ENCODE measurements around the gene BACH2. TPM values are rescaled to one million over a fixed set of nuclear protein-coding genes. Genes with fewer than 3 reads are reported as not detected.

BACH2 gene
- total RNA-seq, 2 donors from 2014 or later = 0.52 to 1.2 TPM

DNA sequence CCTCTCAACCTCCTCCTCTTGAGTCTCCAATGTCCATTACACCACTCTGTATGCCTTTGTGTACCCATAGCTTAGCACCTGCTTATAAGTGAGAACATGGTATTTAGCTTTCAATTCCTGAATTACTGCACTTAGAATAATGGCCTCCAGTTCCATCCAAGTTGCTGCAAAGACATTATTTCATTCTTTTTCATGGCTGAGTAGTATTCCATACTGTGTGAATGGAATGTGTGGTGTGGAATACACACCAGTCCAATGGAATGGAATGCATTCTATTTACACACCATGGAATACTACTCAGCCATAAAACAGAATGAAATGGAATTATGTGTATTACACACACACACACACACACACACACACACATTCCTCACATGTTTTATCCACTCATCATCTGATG lies 116.1 kb downstream of the BACH2 start:
- intact Hi-C loops (cut with DNase I) = no loop called here
- peaks cover 6% of the 10 kb centered on the region for H3K4me1 ChIP-seq
- no peaks in the 10 kb centered on the region for H3K27me3 ChIP-seq
- no peak overlapping the region for H3K4me3 ChIP-seq
- TF ChIP-seq, protein P1, sequence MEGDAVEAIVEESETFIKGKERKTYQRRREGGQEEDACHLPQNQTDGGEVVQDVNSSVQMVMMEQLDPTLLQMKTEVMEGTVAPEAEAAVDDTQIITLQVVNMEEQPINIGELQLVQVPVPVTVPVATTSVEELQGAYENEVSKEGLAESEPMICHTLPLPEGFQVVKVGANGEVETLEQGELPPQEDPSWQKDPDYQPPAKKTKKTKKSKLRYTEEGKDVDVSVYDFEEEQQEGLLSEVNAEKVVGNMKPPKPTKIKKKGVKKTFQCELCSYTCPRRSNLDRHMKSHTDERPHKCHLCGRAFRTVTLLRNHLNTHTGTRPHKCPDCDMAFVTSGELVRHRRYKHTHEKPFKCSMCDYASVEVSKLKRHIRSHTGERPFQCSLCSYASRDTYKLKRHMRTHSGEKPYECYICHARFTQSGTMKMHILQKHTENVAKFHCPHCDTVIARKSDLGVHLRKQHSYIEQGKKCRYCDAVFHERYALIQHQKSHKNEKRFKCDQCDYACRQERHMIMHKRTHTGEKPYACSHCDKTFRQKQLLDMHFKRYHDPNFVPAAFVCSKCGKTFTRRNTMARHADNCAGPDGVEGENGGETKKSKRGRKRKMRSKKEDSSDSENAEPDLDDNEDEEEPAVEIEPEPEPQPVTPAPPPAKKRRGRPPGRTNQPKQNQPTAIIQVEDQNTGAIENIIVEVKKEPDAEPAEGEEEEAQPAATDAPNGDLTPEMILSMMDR (IDR thresholded peaks at IDR 0.05) = no peak
- H3K36me3 ChIP-seq = no peaks in the 10 kb centered on the region
- H3K9me3 ChIP-seq = no peaks in the 10 kb centered on the region
- no peak overlapping the region for H3K27ac ChIP-seq
- H3K9ac ChIP-seq (ENCODE audit: low read depth in 2 of 2, low read length in 2 of 2) = no peak overlapping the region
- no peak for DNase-seq

DNA sequence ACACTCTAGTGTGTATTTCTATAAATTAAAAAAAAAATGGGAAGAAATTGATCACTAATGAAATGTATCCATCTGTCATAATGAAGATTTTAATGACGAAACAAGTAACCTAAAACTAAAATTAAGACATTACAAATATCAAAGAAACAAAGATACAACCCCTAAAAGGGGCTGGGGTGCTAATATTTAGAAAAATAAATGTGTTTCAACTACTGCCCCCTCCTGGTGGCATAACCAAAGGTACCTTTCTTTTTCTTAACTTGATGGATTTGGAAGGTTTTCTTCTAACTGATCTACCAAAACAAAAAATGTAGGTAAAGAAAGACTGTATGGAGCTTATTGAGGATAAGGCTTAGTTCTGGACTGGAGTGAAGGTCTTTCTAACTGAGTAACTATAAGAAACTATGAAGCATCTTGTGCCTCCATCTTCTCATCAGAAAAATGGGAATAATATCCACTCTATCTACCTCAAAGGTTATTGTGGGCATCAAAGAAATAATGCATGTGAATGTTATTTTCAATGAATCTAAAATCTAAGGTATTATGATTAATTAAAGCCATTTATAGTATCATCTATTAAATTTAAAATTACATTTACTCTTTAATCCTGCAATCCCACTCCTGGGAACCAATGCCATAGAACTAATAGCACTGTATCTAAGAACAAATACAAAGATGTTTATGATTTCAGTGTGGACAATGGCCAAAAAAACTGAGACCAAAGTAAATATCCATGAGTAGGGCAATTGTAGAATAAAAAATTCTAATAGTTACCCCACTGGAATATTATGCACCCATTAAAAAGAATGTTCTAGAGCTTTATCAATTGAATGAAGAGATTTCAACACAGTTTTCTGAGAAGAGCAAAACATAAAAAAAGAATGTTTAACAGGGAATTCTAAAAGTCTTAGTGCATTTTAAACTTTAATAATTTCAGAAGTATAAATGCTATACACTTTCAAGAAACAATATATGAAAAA lies 117.2 kb downstream of the BACH2 start:
- Histone ChIP-seq H3K27me3 (no peaks in the 10 kb centered on the region), H3K4me3 (no peak overlapping the region), H3K9ac (ENCODE audit: low read depth in 2 of 2, low read length in 2 of 2) (no peak overlapping the region), H3K36me3 (no peaks in the 10 kb centered on the region), H3K27ac (no peak overlapping the region), H3K4me1 (peaks cover 6% of the 10 kb centered on the region), H3K9me3 (no peaks in the 10 kb centered on the region)
- intact Hi-C loops (cut with DNase I) = loop anchor here (10.0 kb wide), 1 partner anchor 215 kb away; no protein-coding TSS in a partner anchor
- DNase-seq = no peak
- TF ChIP-seq, protein P1 (IDR thresholded peaks at IDR 0.05) = peak; percentile 40

DNA sequence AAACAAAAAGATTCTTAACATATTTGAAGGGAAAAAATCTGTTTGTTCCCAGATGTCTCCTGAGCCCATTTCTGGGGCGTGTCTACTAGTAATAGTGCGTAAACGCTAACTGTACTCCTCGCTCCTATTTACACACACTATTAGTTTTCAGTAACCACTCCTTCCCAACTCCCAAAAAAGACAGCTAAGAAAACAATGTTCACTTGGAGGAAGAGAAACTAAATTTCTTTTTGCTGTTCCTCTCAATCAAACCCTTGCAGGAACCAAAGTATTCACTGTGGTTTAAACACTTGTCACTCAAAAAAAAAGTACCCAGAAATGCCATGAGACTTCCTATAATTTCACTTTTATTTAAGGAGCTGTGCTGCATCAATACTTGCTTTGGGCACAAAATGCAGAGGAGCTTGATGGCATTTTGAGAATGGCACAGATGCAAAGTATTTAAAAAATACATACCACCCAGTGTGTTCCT lies 118.2 kb downstream of the BACH2 start:
- H3K27ac ChIP-seq = no peak overlapping the region
- H3K36me3 ChIP-seq = no peaks in the 10 kb centered on the region
- no peaks in the 10 kb centered on the region for H3K27me3 ChIP-seq
- peaks cover 6% of the 10 kb centered on the region for H3K4me1 ChIP-seq
- no peak overlapping the region for H3K4me3 ChIP-seq
- no peak for DNase-seq
- TF ChIP-seq, protein P1 (IDR thresholded peaks at IDR 0.05) = no peak
- no peaks in the 10 kb centered on the region for H3K9me3 ChIP-seq
- no peak overlapping the region for H3K9ac ChIP-seq (ENCODE audit: low read depth in 2 of 2, low read length in 2 of 2)
- intact Hi-C loops (cut with DNase I) = loop anchor here (10.0 kb wide), 1 partner anchor 214 kb away; no protein-coding TSS in a partner anchor

DNA sequence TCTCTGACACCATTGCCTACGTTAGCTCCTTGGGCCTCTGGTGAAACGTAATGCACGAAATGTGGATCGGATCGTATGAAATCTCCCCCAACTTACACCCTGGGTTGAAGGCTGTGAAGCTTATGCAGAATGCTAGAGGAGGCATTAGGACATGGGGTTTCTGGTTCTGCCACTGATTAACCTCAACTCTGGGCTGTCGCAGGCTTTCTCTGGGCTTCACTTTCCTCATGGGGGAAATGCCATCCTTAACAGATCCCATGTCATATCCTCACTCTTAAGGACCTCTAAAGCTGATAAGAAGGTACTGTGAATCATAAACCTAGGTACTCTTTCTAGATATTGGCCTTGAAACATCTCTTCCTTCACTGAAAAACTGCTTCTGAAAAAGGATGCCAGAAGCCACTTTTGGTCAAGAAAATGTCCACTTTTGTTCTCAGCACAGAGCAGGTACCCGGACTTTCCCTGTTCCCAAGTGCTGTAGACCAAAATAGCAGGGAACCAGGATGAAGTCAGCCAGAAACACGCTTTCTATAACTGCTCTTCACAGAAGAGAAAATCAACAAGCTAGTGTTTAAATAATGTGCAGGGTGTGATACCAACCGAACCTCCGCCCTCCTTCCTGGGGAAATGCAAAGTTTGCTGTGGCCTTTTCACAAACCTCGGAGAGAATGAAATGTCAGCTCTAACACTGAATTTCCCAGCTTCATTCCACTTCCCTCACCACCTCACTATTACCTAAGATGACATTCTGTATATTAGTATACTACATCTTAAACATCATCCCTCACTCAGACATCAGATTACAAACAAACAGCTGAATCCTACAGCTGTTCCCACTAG lies 118.9 kb downstream of the BACH2 start:
- no peak for DNase-seq
- H3K9me3 ChIP-seq = no peaks in the 10 kb centered on the region
- no peak overlapping the region for H3K27ac ChIP-seq
- no peaks in the 10 kb centered on the region for H3K36me3 ChIP-seq
- H3K27me3 ChIP-seq = no peaks in the 10 kb centered on the region
- no peak overlapping the region for H3K9ac ChIP-seq (ENCODE audit: low read depth in 2 of 2, low read length in 2 of 2)
- TF ChIP-seq, protein P1 (IDR thresholded peaks at IDR 0.05) = no peak
- peaks cover 6% of the 10 kb centered on the region for H3K4me1 ChIP-seq
- H3K4me3 ChIP-seq = no peak overlapping the region
- intact Hi-C loops (cut with DNase I) = loop anchor here (10.0 kb wide), 1 partner anchor 213 kb away; no protein-coding TSS in a partner anchor
